HepG2 (cell line): ENCODE measurements around the gene SLIT3. TPM values are rescaled to one million over a fixed set of nuclear protein-coding genes. Genes with fewer than 3 reads are reported as not detected.

Experiments
- ATAC-seq: fragments of 200-7000 bp; cut with Tn5 transposase; 3 replicates; pipeline ENCODE4 v1.9.1; 2020; ENCODE audit warnings: mild to moderate bottlenecking, moderate library complexity
- BruUV-seq: library from RNA; stranded (reverse); fragments of 400-500 nt; replicated peaks from 2 replicates; lab custom pipeline; 2021; lab: Mats Ljungman, UMichigan
- CTCF ChIA-PET: fragments of 300-600 bp; formaldehyde crosslinking; extraction: SDS; loops from one replicate; lab custom pipeline; 2021; ENCODE audit warnings: low total read pairs, inconsistent platforms, low intra/inter-chr PET ratio; lab: Yijun Ruan, JAX
- POLR2A ChIA-PET: fragments of 350-600 bp; sonication (Branson Sonifier 250); formaldehyde crosslinking; loops from one replicate; lab custom pipeline; 2020; ENCODE audit warnings: antibody characterized with exemption, inconsistent platforms; lab: Yijun Ruan, JAX
- DNase-seq: peaks from one replicate; pipeline ENCODE4 v3.0.0-alpha.2; 2015; ENCODE audit warnings: low spot score
- FAIRE-seq: peaks from 3 replicates; lab custom pipeline; 2011; peaks lifted over from hg19 to GRCh38; lab: Jason Lieb, UNC
- H2AFZ ChIP-seq: one replicate; pipeline ENCODE4 v1.6.1; 2011; ENCODE audit warnings: low read length, inconsistent platforms
- H3K27ac ChIP-seq: fragments of 300-600 bp; 3 replicates; pipeline ENCODE4 v1.8.0; 2011; ENCODE audit warnings: mixed run types, mild to moderate bottlenecking, mixed read lengths, low read length, inconsistent platforms; ENCODE audit not compliant: insufficient read depth; ENCODE audit errors: extremely low read length
- H3K27me3 ChIP-seq, 2 experiments: fragments of 200-600 bp in 1 of 2; 2 replicates in 1 of 2; 3 replicates in 1 of 2; pipeline versions ENCODE4 v1.6.0 to v1.8.0; 2011; ENCODE audit warnings: low read length in 2 of 2, mild to moderate bottlenecking in 2 of 2, moderate library complexity in 2 of 2, inconsistent platforms in 1 of 2; ENCODE audit not compliant: insufficient read depth in 2 of 2, control insufficient read depth in 1 of 2
- H3K36me3 ChIP-seq, 2 experiments: fragments of 200-600 bp in 1 of 2; replicated peaks in 1 of 2; 2 replicates in 1 of 2; 3 replicates in 1 of 2; pipeline versions ENCODE4 v1.5.1 to v1.8.0; 2011; ENCODE audit warnings: low read length in 2 of 2, inconsistent platforms in 1 of 2; ENCODE audit not compliant: insufficient read depth in 2 of 2, control insufficient read depth in 1 of 2
- H3K4me1 ChIP-seq: 2 replicates; pipeline ENCODE4 v1.5.1; 2012; ENCODE audit warnings: low read length, inconsistent platforms; ENCODE audit not compliant: insufficient read depth
- H3K4me2 ChIP-seq: 2 replicates; pipeline ENCODE4 v1.6.0; 2011; ENCODE audit warnings: low read depth, low read length, inconsistent platforms
- H3K4me3 ChIP-seq, 3 experiments: fragments of 200-600 bp in 1 of 3; sonication (generic), shearing (Covaris generic) in 1 of 3; replicated peaks in 1 of 3; 2 replicates each; pipeline ENCODE4 v1.5.1; 2011 to 2016; ENCODE audit warnings: low read length in 3 of 3, inconsistent platforms in 2 of 3, low read depth in 2 of 3, mild to moderate bottlenecking in 2 of 3, control low read depth in 1 of 3, mixed read lengths in 1 of 3; ENCODE audit not compliant: insufficient read depth in 1 of 3
- H3K79me2 ChIP-seq: one replicate; pipeline ENCODE4 v1.6.1; 2011; ENCODE audit warnings: low read length, inconsistent platforms; ENCODE audit not compliant: insufficient read depth
- H3K9ac ChIP-seq: 2 replicates; pipeline ENCODE4 v1.6.0; 2011; ENCODE audit warnings: mild to moderate bottlenecking, low read depth, low read length, inconsistent platforms; ENCODE audit not compliant: insufficient read depth
- H3K9me3 ChIP-seq: 2 replicates; pipeline ENCODE4 v1.5.1; 2012; ENCODE audit warnings: mild to moderate bottlenecking, low read length
- H4K20me1 ChIP-seq: 2 replicates; pipeline ENCODE4 v1.6.0; 2011; ENCODE audit warnings: inconsistent platforms, mild to moderate bottlenecking, low read length, moderate library complexity; ENCODE audit not compliant: insufficient read depth
- ATF3 ChIP-seq: sonication (generic); formaldehyde crosslinking; IDR thresholded peaks from 2 replicates; pipeline ENCODE4 v1.4.0; 2020; ENCODE audit warnings: missing genetic modification reagents
- CENPBD1 ChIP-seq: sonication (generic); formaldehyde crosslinking; IDR thresholded peaks from 2 replicates; pipeline ENCODE4 v1.8.0; 2022; ENCODE audit warnings: missing genetic modification reagents, low read depth, mild to moderate bottlenecking, borderline replicate concordance
- ELF1 ChIP-seq: sonication (generic); formaldehyde crosslinking; IDR thresholded peaks from 2 replicates; pipeline ENCODE4 v1.4.0; 2020; ENCODE audit warnings: missing genetic modification reagents
- HNRNPLL ChIP-seq: fragments of 200-400 bp; formaldehyde crosslinking; IDR thresholded peaks from 2 replicates; pipeline ENCODE4 v1.6.1; 2017; ENCODE audit warnings: mild to moderate bottlenecking, low read depth, low read length; ENCODE audit not compliant: poor library complexity, severe bottlenecking
- JUN ChIP-seq: sonication (generic); formaldehyde crosslinking; IDR thresholded peaks from 2 replicates; pipeline ENCODE4 v1.4.0; 2020; ENCODE audit warnings: mild to moderate bottlenecking, missing genetic modification reagents
- MED1 ChIP-seq: sonication (generic); formaldehyde crosslinking; IDR thresholded peaks from 2 replicates; pipeline ENCODE4 v1.4.0; 2020; ENCODE audit warnings: missing genetic modification reagents
- PATZ1 ChIP-seq: sonication (generic); formaldehyde crosslinking; IDR thresholded peaks from 2 replicates; pipeline ENCODE4 v1.4.0; 2020; ENCODE audit warnings: missing genetic modification reagents
- POLR2G ChIP-seq: fragments of 200-400 bp; formaldehyde crosslinking; IDR thresholded peaks from 2 replicates; pipeline ENCODE4 v1.6.1; 2018; ENCODE audit warnings: mild to moderate bottlenecking, low read depth, low read length, moderate library complexity
- SKI ChIP-seq: fragments of 450-650 bp; IDR thresholded peaks from one replicate; pipeline ENCODE4 v1.6.1; 2018; ENCODE audit warnings: mild to moderate bottlenecking; ENCODE audit not compliant: partially characterized antibody
- ZNF142 ChIP-seq: sonication (generic); formaldehyde crosslinking; IDR thresholded peaks from 2 replicates; pipeline ENCODE4 v1.4.0; 2020; ENCODE audit warnings: missing genetic modification reagents
- ZNF337 ChIP-seq: sonication (generic); formaldehyde crosslinking; IDR thresholded peaks from 2 replicates; pipeline ENCODE4 v1.5.1; 2020; ENCODE audit warnings: missing genetic modification reagents, low read depth, mild to moderate bottlenecking, borderline replicate concordance
- ZNF446 ChIP-seq: sonication (generic); formaldehyde crosslinking; IDR thresholded peaks from 2 replicates; pipeline ENCODE4 v1.5.0; 2020; ENCODE audit warnings: mild to moderate bottlenecking, missing genetic modification reagents
- ZNF678 ChIP-seq: sonication (generic); formaldehyde crosslinking; IDR thresholded peaks from 2 replicates; pipeline ENCODE4 v1.4.0; 2020; ENCODE audit warnings: mild to moderate bottlenecking, missing genetic modification reagents
- WGBS: methylation state at CpG from one replicate; pipeline ENCODE4 v1.1.6; 2017; ENCODE audit warnings: low lambda C conversion rate; 5-methylcytosine and 5-hydroxymethylcytosine counted together
- in situ Hi-C: cut with HindIII; loops from 2 replicates; pipeline ENCODE4 v1.10.0; 2017; ENCODE audit warnings: low pct_unique_long_range_greater_than_20kb; ENCODE audit not compliant: extremely low pct_ligation_motif_present
- intact Hi-C: fragments of 100-400 bp; cut with micrococcal nuclease; formaldehyde crosslinking; loops from one replicate; pipeline ENCODE4 v1.10.0; 2022; ENCODE audit not compliant: unreplicated experiment
- polyA plus RNA-seq, 8 experiments: library from polyadenylated mRNA; depleted of rRNA in 3 of 8; stranded (reverse) in 7 of 8; unstranded in 1 of 8; fragments of >200 nt; fragmentation: Illumina TruSeq in 4 of 8; extraction: Trizol in 4 of 8; gene quantifications; 2 replicates each; pipeline versions ENCODE4 v1.2.1 to v1.2.3, GENCODE V29; 2011 to 2016; ENCODE audit warnings: low read depth in 4 of 8, missing spikeins in 1 of 8, mixed read lengths in 1 of 8; ENCODE audit not compliant: insufficient read depth in 1 of 8
- total RNA-seq, 5 experiments: library from RNA; depleted of rRNA; stranded (reverse); fragments of >200 nt; fragmentation: Illumina TruSeq; extraction: Trizol; gene quantifications; 2 replicates each; pipeline ENCODE4 v1.2.3, GENCODE V29; 2016; ENCODE audit warnings: low read depth in 1 of 5

The SLIT3 gene
- total and polyA plus RNA-seq, 2 of the 13 experiments (the other 11 are each of a cell fraction or from before 2014, with no cell fraction given), result not detected

- no peak for TF ChIP-seq PATZ1 (CRISPR knock-in tag)
- TF ChIP-seq ZNF446 (CRISPR knock-in tag), result no peak
- no peak for TF ChIP-seq ELF1 (CRISPR knock-in tag)
- no peak for TF ChIP-seq ATF3 (CRISPR knock-in tag)
- no peak for TF ChIP-seq JUN
These were observed 236.8 kb downstream of the SLIT3 start (continued) for GRCh38 chr5:169064093-169064492.

GRCh38 chr5:169063316-169063953 lies 237.5 kb downstream of the SLIT3 start:
- Histone ChIP-seq H3K4me3 (no peak overlapping the region), H3K4me2 (no peak overlapping the region), H3K79me2 (no peaks in the 10 kb centered on the region), H3K9ac (no peak overlapping the region), H2AFZ (no peak overlapping the region), H3K9me3 (no peaks in the 10 kb centered on the region), H3K27me3 (peaks cover 3 to 29% of the 10 kb centered on the region in 2 experiments; a peak in 3 of 5 replicates), H3K36me3 (no peaks in the 10 kb centered on the region), H3K27ac (no peak overlapping the region), H4K20me1 (no peaks in the 10 kb centered on the region), H3K4me1 (no peaks in the 10 kb centered on the region)
- ChIA-PET CTCF (no interaction called here), POLR2A (no interaction called here)
- FAIRE-seq, result no peak
- WGBS, result 36% methylated on average over 12 of the region's 12 CpGs
- ATAC-seq, result no peak
- intact Hi-C loops (no loop called here), in situ Hi-C loops (no loop called here)
- no TSS peak for BruUV-seq
- no peak for DNase-seq
- TF ChIP-seq POLR2G (no peak), CENPBD1 (no peak), SKI (no peak), MED1 (CRISPR knock-in tag) (no peak), ZNF142 (CRISPR knock-in tag) (no peak), HNRNPLL (no peak), ZNF337 (CRISPR knock-in tag) (no peak), ZNF678 (CRISPR knock-in tag) (no peak)
